Adrenal gland (tissue), 5 donors: ENCODE results near the gene TSPAN18.

Source experiments
- CTCF ChIP-seq, 6 experiments: fragments of 450-650 bp in 4 of 6; fragments of 200-600 bp in 2 of 6; sonication (generic) in 1 of 6; IDR thresholded peaks; 1 replicate in 5 of 6; 2 replicates in 1 of 6; pipeline versions ENCODE4 v1.5.1 to v1.8.0; 2016 to 2021; ENCODE audit warnings: antibody characterized with exemption in 6 of 6, mild to moderate bottlenecking in 2 of 6, moderate library complexity in 1 of 6
- POLR2A ChIP-seq, 2 donors: fragments of 450-650 bp; IDR thresholded peaks; one replicate each; pipeline ENCODE4 v1.6.1; 2017; ENCODE audit warnings: antibody characterized with exemption in 2 of 2, mild to moderate bottlenecking in 2 of 2, moderate library complexity in 1 of 2
- donor health status: DM: no; HTN: no; CAD: no.

GRCh38 chr11:44944181-44944852, 217.6 kb downstream of the TSPAN18 start:
- no peak for TF ChIP-seq POLR2A (IDR thresholded peaks at IDR 0.05)
- TF ChIP-seq CTCF (IDR thresholded peaks at IDR 0.05) = no peak
